HG03060 (cell line): ENCODE results near the gene CNOT6L.

Experiments
- ATAC-seq: cut with Tn5 transposase; IDR thresholded peaks from one replicate; pipeline ENCODE4 v1.9.1; 2021; ENCODE audit warnings: low read depth, moderate number of reproducible peaks; ENCODE audit not compliant: unreplicated experiment

CNOT6L gene

GRCh38 chr4:77820649-77821561, 1.7 kb upstream of the CNOT6L start:
- no peak for ATAC-seq

GRCh38 chr4:77819843-77820648, 878 bp upstream of the CNOT6L start:
- ATAC-seq, result peak; percentile 64

GRCh38 chr4:77819404-77819842, 255 bp upstream of the CNOT6L start:
- ATAC-seq, result no peak

- no peak for ATAC-seq
These were observed 1.0 kb downstream of the CNOT6L start for GRCh38 chr4:77818073-77818601.

- no peak for ATAC-seq
These were observed 1.7 kb downstream of the CNOT6L start for GRCh38 chr4:77817304-77818072.

- no peak for ATAC-seq
These were observed 2.6 kb downstream of the CNOT6L start for GRCh38 chr4:77816546-77816945.

- no peak for ATAC-seq
These were observed 3.5 kb downstream of the CNOT6L start for GRCh38 chr4:77815636-77816035.

GRCh38 chr4:77805840-77806239, 13.3 kb downstream of the CNOT6L start:
- no peak for ATAC-seq

GRCh38 chr4:77804471-77804870, 14.7 kb downstream of the CNOT6L start:
- no peak for ATAC-seq

GRCh38 chr4:77802402-77802801, 16.8 kb downstream of the CNOT6L start:
- no peak for ATAC-seq

GRCh38 chr4:77801260-77801608, 17.9 kb downstream of the CNOT6L start:
- ATAC-seq, result no peak

GRCh38 chr4:77800483-77801259, 18.5 kb downstream of the CNOT6L start:
- ATAC-seq, result no peak

GRCh38 chr4:77800077-77800476, 19.1 kb downstream of the CNOT6L start:
- ATAC-seq, result no peak

- ATAC-seq, result no peak
These were observed 20.8 kb downstream of the CNOT6L start for GRCh38 chr4:77798385-77798784.

- no peak for ATAC-seq
These were observed 21.9 kb downstream of the CNOT6L start for GRCh38 chr4:77797239-77797638.

- ATAC-seq, result no peak
These were observed 23.8 kb downstream of the CNOT6L start for GRCh38 chr4:77795326-77795725.

- no peak for ATAC-seq
These were observed 29.0 kb downstream of the CNOT6L start for GRCh38 chr4:77790146-77790545.

GRCh38 chr4:77788990-77789389, 30.2 kb downstream of the CNOT6L start:
- no peak for ATAC-seq

- ATAC-seq, result no peak
These were observed 31.2 kb downstream of the CNOT6L start for GRCh38 chr4:77787969-77788368.

- no peak for ATAC-seq
These were observed 33.5 kb downstream of the CNOT6L start for GRCh38 chr4:77785669-77786068.
